ENCODE measurements around the gene ITPR1.

The ITPR1 gene

GRCh38 chr3:4551051-4551711 is 58.0 kb downstream of the ITPR1 start:
- no peaks in the 10 kb centered on the region for H3K27me3 ChIP-seq (ENCODE audit: control insufficient read depth, insufficient read depth, low read length, poor library complexity, severe bottlenecking)
- H3K4me1 ChIP-seq (ENCODE audit: control insufficient read depth, insufficient read depth, low read length), result no peaks in the 10 kb centered on the region
- H3K27ac ChIP-seq (ENCODE audit: insufficient read depth, low read depth, low read length, poor library complexity, severe bottlenecking), result no peak overlapping the region
- H3K4me3 ChIP-seq (ENCODE audit: insufficient read depth, low read depth, low read length), result no peak overlapping the region
- H3K36me3 ChIP-seq (ENCODE audit: control insufficient read depth, insufficient read depth, low read length), result no peaks in the 10 kb centered on the region
- 82 to 87% methylated on average over 5 of the region's 5 CpGs for WGBS, 2 experiments
- no peaks in the 10 kb centered on the region for H3K9me3 ChIP-seq (ENCODE audit: control insufficient read depth, low read length)

- no peaks in the 10 kb centered on the region for H3K27me3 ChIP-seq (ENCODE audit: control insufficient read depth, insufficient read depth, low read length, poor library complexity, severe bottlenecking)
- H3K4me1 ChIP-seq (ENCODE audit: control insufficient read depth, insufficient read depth, low read length), result no peaks in the 10 kb centered on the region
- H3K27ac ChIP-seq (ENCODE audit: insufficient read depth, low read depth, low read length, poor library complexity, severe bottlenecking), result no peak overlapping the region
- H3K9me3 ChIP-seq (ENCODE audit: control insufficient read depth, low read length), result no peaks in the 10 kb centered on the region
- no peaks in the 10 kb centered on the region for H3K36me3 ChIP-seq (ENCODE audit: control insufficient read depth, insufficient read depth, low read length)
- 88 to 97% methylated on average over 4 of the region's 4 CpGs for WGBS, 2 experiments
- no peak overlapping the region for H3K4me3 ChIP-seq (ENCODE audit: insufficient read depth, low read depth, low read length)
Observed at GRCh38 chr3:4551794-4552442, 58.8 kb downstream of the ITPR1 start.

- H3K36me3 ChIP-seq (ENCODE audit: control insufficient read depth, insufficient read depth, low read length), result no peaks in the 10 kb centered on the region
- no peak overlapping the region for H3K4me3 ChIP-seq (ENCODE audit: insufficient read depth, low read depth, low read length)
- no peak overlapping the region for H3K27ac ChIP-seq (ENCODE audit: insufficient read depth, low read depth, low read length, poor library complexity, severe bottlenecking)
- 79 to 84% methylated on average over 4 of the region's 4 CpGs for WGBS, 2 experiments
- H3K4me1 ChIP-seq (ENCODE audit: control insufficient read depth, insufficient read depth, low read length), result no peaks in the 10 kb centered on the region
- H3K27me3 ChIP-seq (ENCODE audit: control insufficient read depth, insufficient read depth, low read length, poor library complexity, severe bottlenecking), result no peaks in the 10 kb centered on the region
- H3K9me3 ChIP-seq (ENCODE audit: control insufficient read depth, low read length), result no peaks in the 10 kb centered on the region
Observed at GRCh38 chr3:4552811-4553210, 59.7 kb downstream of the ITPR1 start.

GRCh38 chr3:4561661-4562060 is 68.5 kb downstream of the ITPR1 start:
- H3K36me3 ChIP-seq (ENCODE audit: control insufficient read depth, insufficient read depth, low read length), result no peaks in the 10 kb centered on the region
- WGBS, 2 experiments, result 83 to 100% methylated on average over 1 of the region's 2 CpGs
- no peaks in the 10 kb centered on the region for H3K9me3 ChIP-seq (ENCODE audit: control insufficient read depth, low read length)
- no peak overlapping the region for H3K4me3 ChIP-seq (ENCODE audit: insufficient read depth, low read depth, low read length)
- H3K4me1 ChIP-seq (ENCODE audit: control insufficient read depth, insufficient read depth, low read length), result no peaks in the 10 kb centered on the region
- no peaks in the 10 kb centered on the region for H3K27me3 ChIP-seq (ENCODE audit: control insufficient read depth, insufficient read depth, low read length, poor library complexity, severe bottlenecking)
- H3K27ac ChIP-seq (ENCODE audit: insufficient read depth, low read depth, low read length, poor library complexity, severe bottlenecking), result no peak overlapping the region

GRCh38 chr3:4562595-4562994 is 69.4 kb downstream of the ITPR1 start:
- WGBS, 2 experiments, result 97% methylated on average over 4 of the region's 4 CpGs
- Histone ChIP-seq H3K4me3 (ENCODE audit: insufficient read depth, low read depth, low read length) (no peak overlapping the region), H3K9me3 (ENCODE audit: control insufficient read depth, low read length) (no peaks in the 10 kb centered on the region), H3K27me3 (ENCODE audit: control insufficient read depth, insufficient read depth, low read length, poor library complexity, severe bottlenecking) (no peaks in the 10 kb centered on the region), H3K36me3 (ENCODE audit: control insufficient read depth, insufficient read depth, low read length) (no peaks in the 10 kb centered on the region), H3K27ac (ENCODE audit: insufficient read depth, low read depth, low read length, poor library complexity, severe bottlenecking) (no peak overlapping the region), H3K4me1 (ENCODE audit: control insufficient read depth, insufficient read depth, low read length) (no peaks in the 10 kb centered on the region)

- Histone ChIP-seq H3K27me3 (ENCODE audit: control insufficient read depth, insufficient read depth, low read length, poor library complexity, severe bottlenecking) (no peaks in the 10 kb centered on the region), H3K9me3 (ENCODE audit: control insufficient read depth, low read length) (no peaks in the 10 kb centered on the region), H3K27ac (ENCODE audit: insufficient read depth, low read depth, low read length, poor library complexity, severe bottlenecking) (no peak overlapping the region), H3K4me3 (ENCODE audit: insufficient read depth, low read depth, low read length) (no peak overlapping the region), H3K36me3 (ENCODE audit: control insufficient read depth, insufficient read depth, low read length) (no peaks in the 10 kb centered on the region), H3K4me1 (ENCODE audit: control insufficient read depth, insufficient read depth, low read length) (no peaks in the 10 kb centered on the region)
- WGBS, 2 experiments, result 90 to 93% methylated on average over 7 of the region's 7 CpGs
Observed at GRCh38 chr3:4564270-4564669, 71.1 kb downstream of the ITPR1 start.

- H3K27ac ChIP-seq (ENCODE audit: insufficient read depth, low read depth, low read length, poor library complexity, severe bottlenecking), result no peak overlapping the region
- no peaks in the 10 kb centered on the region for H3K27me3 ChIP-seq (ENCODE audit: control insufficient read depth, insufficient read depth, low read length, poor library complexity, severe bottlenecking)
- no peak overlapping the region for H3K4me3 ChIP-seq (ENCODE audit: insufficient read depth, low read depth, low read length)
- H3K4me1 ChIP-seq (ENCODE audit: control insufficient read depth, insufficient read depth, low read length), result no peaks in the 10 kb centered on the region
- 72 to 96% methylated on average over 4 to 5 of the region's 5 CpGs for WGBS, 2 experiments
- no peaks in the 10 kb centered on the region for H3K9me3 ChIP-seq (ENCODE audit: control insufficient read depth, low read length)
- no peaks in the 10 kb centered on the region for H3K36me3 ChIP-seq (ENCODE audit: control insufficient read depth, insufficient read depth, low read length)
Observed at GRCh38 chr3:4564928-4565586, 71.9 kb downstream of the ITPR1 start.

- Histone ChIP-seq H3K27ac (ENCODE audit: insufficient read depth, low read depth, low read length, poor library complexity, severe bottlenecking) (no peak overlapping the region), H3K36me3 (ENCODE audit: control insufficient read depth, insufficient read depth, low read length) (no peaks in the 10 kb centered on the region), H3K4me3 (ENCODE audit: insufficient read depth, low read depth, low read length) (no peak overlapping the region), H3K9me3 (ENCODE audit: control insufficient read depth, low read length) (no peaks in the 10 kb centered on the region), H3K4me1 (ENCODE audit: control insufficient read depth, insufficient read depth, low read length) (no peaks in the 10 kb centered on the region), H3K27me3 (ENCODE audit: control insufficient read depth, insufficient read depth, low read length, poor library complexity, severe bottlenecking) (no peaks in the 10 kb centered on the region)
- WGBS, 2 experiments, result 80 to 96% methylated on average over 4 to 5 of the region's 5 CpGs
Observed at GRCh38 chr3:4565809-4566501, 72.8 kb downstream of the ITPR1 start.

GRCh38 chr3:4568841-4569240 is 75.7 kb downstream of the ITPR1 start:
- no peak overlapping the region for H3K27ac ChIP-seq (ENCODE audit: insufficient read depth, low read depth, low read length, poor library complexity, severe bottlenecking)
- 38 to 57% methylated on average over 2 to 3 of the region's 3 CpGs for WGBS, 2 experiments
- no peaks in the 10 kb centered on the region for H3K27me3 ChIP-seq (ENCODE audit: control insufficient read depth, insufficient read depth, low read length, poor library complexity, severe bottlenecking)
- no peaks in the 10 kb centered on the region for H3K9me3 ChIP-seq (ENCODE audit: control insufficient read depth, low read length)
- H3K4me1 ChIP-seq (ENCODE audit: control insufficient read depth, insufficient read depth, low read length), result no peaks in the 10 kb centered on the region
- no peaks in the 10 kb centered on the region for H3K36me3 ChIP-seq (ENCODE audit: control insufficient read depth, insufficient read depth, low read length)
- H3K4me3 ChIP-seq (ENCODE audit: insufficient read depth, low read depth, low read length), result no peak overlapping the region

Measured in ectodermal cell (in vitro differentiated cells).